DOHH2 (cell line): ENCODE results near the gene PKHD1.

Experiments used
- CTCF ChIP-seq: fragments of 200-600 bp; sonication (generic); IDR thresholded peaks from one replicate; pipeline ENCODE4 v1.5.1; 2014; ENCODE audit warnings: antibody characterized with exemption, mild to moderate bottlenecking, low read depth, low read length; ENCODE audit not compliant: poor library complexity, severe bottlenecking
- EZH2phosphoT487 ChIP-seq: fragments of 200-600 bp; sonication (generic); IDR thresholded peaks from 2 replicates; pipeline ENCODE4 v1.6.1; 2017; ENCODE audit warnings: borderline replicate concordance, mild to moderate bottlenecking, antibody characterized with exemption, low read length, moderate library complexity, mixed read lengths

DNA sequence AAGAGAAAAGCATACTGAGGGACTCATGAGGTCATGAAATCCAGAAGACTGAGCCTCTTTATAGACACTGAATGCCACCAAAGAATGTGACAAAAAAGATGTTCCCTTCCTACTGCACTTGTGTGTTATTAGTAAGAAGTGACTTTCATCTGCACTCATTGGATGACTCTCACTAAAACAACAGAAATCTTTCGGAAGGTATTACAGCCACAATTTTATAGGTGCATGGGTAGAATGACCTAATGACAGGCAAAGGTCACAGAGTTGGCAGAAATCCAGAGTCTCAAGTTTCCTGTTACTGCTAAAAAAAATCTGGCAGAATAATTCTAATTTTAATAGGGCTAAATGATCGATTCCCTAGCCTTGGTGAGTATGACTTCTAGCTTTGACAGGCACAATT, 13.3 kb downstream of the PKHD1 start:
- TF ChIP-seq CTCF, result no peak
- TF ChIP-seq EZH2phosphoT487, result no peak
